Measurements from ENCODE around the gene ANKRD9. TPM values are rescaled to one million over a fixed set of nuclear protein-coding genes. Genes with fewer than 3 reads are reported as not detected.

ANKRD9 gene
- total and polyA plus RNA-seq, 9 of the 15 experiments (the other 6 are each of a cell fraction or from before 2014, with no cell fraction given), result 0.04 to 32.9 (median 5.3) TPM

DNA sequence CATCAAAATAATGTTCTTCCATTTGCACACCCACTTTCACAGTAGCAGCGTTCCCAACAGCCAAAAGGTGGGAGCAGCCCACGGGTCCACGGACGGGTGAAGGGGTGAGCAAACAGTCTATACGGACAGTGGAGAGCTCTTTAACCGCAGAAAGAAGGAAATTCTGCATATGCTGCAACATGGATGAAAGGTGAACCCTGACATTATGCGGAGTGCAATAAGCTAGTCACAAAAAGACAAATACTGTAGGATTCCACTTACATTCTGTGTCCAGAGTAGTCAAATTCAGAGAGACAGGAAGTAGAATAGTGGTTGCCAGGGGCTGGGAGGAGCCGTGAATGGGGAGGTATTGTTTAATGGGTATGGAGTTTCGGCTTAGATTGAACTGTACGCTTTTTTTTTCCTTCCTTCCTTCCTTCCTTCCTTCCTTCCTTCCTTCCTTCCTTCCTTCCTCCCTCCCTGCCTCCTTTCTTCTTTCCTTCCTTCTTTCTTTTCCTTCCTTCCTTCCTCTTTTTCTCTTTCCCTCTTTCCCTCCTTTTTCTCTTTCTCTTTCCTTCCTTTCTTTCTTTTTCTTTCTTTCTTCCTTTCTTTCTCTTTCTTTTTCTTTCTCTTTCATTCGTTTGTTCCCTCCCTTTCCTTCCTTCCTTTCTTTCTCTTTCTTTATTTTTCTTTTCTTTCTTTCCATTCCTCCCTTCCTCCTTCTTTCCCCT lies 15.8 kb upstream of the ANKRD9 start (continued):
- TF ChIP-seq, protein P1, sequence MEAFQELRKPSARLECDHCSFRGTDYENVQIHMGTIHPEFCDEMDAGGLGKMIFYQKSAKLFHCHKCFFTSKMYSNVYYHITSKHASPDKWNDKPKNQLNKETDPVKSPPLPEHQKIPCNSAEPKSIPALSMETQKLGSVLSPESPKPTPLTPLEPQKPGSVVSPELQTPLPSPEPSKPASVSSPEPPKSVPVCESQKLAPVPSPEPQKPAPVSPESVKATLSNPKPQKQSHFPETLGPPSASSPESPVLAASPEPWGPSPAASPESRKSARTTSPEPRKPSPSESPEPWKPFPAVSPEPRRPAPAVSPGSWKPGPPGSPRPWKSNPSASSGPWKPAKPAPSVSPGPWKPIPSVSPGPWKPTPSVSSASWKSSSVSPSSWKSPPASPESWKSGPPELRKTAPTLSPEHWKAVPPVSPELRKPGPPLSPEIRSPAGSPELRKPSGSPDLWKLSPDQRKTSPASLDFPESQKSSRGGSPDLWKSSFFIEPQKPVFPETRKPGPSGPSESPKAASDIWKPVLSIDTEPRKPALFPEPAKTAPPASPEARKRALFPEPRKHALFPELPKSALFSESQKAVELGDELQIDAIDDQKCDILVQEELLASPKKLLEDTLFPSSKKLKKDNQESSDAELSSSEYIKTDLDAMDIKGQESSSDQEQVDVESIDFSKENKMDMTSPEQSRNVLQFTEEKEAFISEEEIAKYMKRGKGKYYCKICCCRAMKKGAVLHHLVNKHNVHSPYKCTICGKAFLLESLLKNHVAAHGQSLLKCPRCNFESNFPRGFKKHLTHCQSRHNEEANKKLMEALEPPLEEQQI (IDR thresholded peaks at IDR 0.05), result peak; percentile 65; the same call in 1 of the 2 replicates
- TF ChIP-seq XRCC3 (IDR thresholded peaks at IDR 0.05) (no peak), TEAD4 (IDR thresholded peaks at IDR 0.05; ENCODE audit: low read length) (no peak), TEAD4 (CRISPR knock-in tag; IDR thresholded peaks at IDR 0.05; ENCODE audit: borderline replicate concordance) (no peak), EHMT2 (IDR thresholded peaks at IDR 0.05) (peak; percentile 56; the same call in 1 of the 2 replicates), ZC3H11A (IDR thresholded peaks at IDR 0.05; ENCODE audit: low read depth, low read length) (no peak), PHF21A (IDR thresholded peaks at IDR 0.05; ENCODE audit: borderline replicate concordance, low read depth) (no peak), HMG20B (CRISPR knock-in tag; IDR thresholded peaks at IDR 0.05) (no peak), PRPF4 (IDR thresholded peaks at IDR 0.05; ENCODE audit: insufficient read depth, low read depth, low read length, poor library complexity, severe bottlenecking) (no peak), FIP1L1 (IDR thresholded peaks at IDR 0.05; ENCODE audit: low read depth, low read length, poor library complexity, severe bottlenecking) (no peak)
- TF ChIP-seq, protein P2, sequence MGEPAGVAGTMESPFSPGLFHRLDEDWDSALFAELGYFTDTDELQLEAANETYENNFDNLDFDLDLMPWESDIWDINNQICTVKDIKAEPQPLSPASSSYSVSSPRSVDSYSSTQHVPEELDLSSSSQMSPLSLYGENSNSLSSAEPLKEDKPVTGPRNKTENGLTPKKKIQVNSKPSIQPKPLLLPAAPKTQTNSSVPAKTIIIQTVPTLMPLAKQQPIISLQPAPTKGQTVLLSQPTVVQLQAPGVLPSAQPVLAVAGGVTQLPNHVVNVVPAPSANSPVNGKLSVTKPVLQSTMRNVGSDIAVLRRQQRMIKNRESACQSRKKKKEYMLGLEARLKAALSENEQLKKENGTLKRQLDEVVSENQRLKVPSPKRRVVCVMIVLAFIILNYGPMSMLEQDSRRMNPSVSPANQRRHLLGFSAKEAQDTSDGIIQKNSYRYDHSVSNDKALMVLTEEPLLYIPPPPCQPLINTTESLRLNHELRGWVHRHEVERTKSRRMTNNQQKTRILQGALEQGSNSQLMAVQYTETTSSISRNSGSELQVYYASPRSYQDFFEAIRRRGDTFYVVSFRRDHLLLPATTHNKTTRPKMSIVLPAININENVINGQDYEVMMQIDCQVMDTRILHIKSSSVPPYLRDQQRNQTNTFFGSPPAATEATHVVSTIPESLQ (CRISPR knock-in tag; IDR thresholded peaks at IDR 0.05), result no peak; the same call in 1 of the 2 replicates
- TF ChIP-seq, protein P3, sequence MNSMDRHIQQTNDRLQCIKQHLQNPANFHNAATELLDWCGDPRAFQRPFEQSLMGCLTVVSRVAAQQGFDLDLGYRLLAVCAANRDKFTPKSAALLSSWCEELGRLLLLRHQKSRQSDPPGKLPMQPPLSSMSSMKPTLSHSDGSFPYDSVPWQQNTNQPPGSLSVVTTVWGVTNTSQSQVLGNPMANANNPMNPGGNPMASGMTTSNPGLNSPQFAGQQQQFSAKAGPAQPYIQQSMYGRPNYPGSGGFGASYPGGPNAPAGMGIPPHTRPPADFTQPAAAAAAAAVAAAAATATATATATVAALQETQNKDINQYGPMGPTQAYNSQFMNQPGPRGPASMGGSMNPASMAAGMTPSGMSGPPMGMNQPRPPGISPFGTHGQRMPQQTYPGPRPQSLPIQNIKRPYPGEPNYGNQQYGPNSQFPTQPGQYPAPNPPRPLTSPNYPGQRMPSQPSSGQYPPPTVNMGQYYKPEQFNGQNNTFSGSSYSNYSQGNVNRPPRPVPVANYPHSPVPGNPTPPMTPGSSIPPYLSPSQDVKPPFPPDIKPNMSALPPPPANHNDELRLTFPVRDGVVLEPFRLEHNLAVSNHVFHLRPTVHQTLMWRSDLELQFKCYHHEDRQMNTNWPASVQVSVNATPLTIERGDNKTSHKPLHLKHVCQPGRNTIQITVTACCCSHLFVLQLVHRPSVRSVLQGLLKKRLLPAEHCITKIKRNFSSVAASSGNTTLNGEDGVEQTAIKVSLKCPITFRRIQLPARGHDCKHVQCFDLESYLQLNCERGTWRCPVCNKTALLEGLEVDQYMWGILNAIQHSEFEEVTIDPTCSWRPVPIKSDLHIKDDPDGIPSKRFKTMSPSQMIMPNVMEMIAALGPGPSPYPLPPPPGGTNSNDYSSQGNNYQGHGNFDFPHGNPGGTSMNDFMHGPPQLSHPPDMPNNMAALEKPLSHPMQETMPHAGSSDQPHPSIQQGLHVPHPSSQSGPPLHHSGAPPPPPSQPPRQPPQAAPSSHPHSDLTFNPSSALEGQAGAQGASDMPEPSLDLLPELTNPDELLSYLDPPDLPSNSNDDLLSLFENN (IDR thresholded peaks at IDR 0.05; ENCODE audit: low read depth in 2 of 2, low read length in 2 of 2), result no peak
- TF ChIP-seq, protein P4, sequence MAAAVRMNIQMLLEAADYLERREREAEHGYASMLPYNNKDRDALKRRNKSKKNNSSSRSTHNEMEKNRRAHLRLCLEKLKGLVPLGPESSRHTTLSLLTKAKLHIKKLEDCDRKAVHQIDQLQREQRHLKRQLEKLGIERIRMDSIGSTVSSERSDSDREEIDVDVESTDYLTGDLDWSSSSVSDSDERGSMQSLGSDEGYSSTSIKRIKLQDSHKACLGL (CRISPR knock-in tag; IDR thresholded peaks at IDR 0.05; ENCODE audit: borderline replicate concordance, poor library complexity, severe bottlenecking), result no peak
